HG02571 (cell line): Measurements from ENCODE around the gene FYCO1.
A peak's percentile ranks its signal among the peaks of the same experiment; 100 is the strongest.

ENCODE experiments used
- ATAC-seq: cut with Tn5 transposase; IDR thresholded peaks from one replicate; pipeline ENCODE4 v1.9.1; 2021; ENCODE audit warnings: mild to moderate bottlenecking, moderate library complexity; ENCODE audit not compliant: unreplicated experiment

FYCO1 gene

DNA sequence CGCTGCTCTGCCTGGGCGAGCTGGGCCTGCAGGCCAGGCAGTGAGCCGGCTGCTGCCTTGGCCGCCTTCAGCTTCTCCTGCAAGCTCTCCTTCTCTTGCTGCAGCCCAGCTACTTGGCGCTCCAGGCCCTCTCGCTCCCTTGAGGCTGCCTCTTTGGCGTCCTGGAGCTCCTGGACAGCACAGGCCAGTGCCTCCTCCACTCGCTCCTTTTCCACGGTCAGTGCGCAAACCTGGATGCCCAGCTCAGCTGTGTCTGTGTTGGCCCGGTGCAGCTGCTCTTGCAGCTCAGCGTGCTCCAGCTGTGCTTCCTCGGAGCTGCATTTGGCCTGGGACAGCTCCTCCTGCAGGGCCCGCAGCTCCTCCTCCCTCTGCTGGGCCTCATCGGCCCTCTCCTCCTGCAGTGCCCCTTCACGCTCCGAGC is 29.2 kb downstream of the FYCO1 start:
- no peak for ATAC-seq

DNA sequence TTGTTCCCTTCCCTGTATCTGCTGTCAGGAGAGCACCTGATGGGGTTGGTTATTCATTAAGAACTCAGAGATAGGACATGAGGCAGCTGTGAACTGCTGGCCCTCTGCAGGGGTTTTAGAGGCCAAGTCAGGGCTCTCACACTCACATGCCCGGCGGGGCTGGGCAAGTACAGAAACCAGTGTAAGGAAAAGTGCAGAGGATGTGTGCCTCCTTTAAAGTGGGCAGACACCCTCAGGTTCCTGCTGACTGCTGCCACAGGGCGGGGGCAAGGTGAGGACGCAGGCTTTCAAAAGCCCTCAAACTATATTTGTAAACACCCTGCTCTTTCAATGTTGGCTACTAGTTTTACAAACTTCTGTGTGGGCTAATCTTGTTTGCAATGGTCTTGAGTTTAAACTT is 30.0 kb downstream of the FYCO1 start:
- no peak for ATAC-seq

DNA sequence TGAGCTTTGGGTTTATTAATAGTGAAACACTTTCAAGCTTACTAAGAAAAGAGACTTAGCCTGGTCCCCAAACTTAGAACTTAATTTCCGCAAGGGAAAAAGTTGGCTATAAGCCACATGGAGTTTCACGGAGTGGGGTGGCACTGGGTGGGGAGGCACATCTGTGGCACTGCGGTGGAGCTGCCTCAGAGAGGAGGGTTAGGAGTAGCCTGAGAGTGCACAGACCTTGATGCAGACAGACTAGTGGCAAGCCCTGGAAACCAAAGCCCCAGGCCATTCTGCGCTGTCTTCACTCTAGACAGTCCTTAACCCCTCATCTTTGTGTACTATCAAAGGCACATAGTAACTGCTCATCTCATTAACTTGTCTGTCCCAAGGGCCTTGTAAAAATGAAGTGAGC is 30.4 kb downstream of the FYCO1 start:
- ATAC-seq, result no peak

DNA sequence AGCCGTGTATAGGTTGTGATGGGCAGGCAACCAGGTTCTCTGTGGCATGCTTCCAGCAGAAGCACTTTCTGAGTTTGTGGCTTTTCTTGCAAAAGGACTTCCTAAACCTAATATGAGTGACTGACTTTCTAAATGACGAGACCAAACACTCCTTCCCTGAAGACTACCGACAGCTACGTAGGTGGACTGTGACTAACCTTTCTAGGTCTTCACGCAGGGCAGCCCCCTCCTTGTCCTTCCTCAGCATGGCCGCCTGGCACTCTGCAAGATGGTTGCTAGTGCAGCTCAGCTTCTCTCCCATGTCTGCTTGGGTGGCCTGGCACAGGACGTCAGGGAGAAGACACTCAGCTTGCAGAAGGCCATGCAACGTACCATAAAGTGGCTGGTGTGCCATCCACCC is 31.5 kb downstream of the FYCO1 start:
- ATAC-seq, result peak; percentile 62

DNA sequence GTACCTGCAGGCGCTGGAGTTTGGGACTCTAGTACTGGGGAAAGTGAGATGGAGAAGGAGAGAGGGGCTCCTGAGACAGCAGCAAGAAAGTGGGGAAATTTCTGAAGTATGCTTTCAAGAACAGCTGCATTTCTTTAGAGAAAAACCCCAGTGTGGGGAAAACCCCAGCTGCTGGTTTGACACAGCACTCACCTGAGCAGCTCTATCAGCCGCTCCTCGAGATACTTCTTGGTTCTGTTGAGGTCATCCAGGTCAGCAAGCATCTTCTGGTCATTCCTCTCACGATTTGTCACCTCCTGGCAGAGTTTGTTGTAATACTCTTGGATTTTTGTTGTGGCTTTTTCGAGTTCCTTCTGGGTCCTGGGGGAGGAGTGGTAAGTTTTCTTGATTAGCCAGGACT is 33.6 kb downstream of the FYCO1 start:
- no peak for ATAC-seq

DNA sequence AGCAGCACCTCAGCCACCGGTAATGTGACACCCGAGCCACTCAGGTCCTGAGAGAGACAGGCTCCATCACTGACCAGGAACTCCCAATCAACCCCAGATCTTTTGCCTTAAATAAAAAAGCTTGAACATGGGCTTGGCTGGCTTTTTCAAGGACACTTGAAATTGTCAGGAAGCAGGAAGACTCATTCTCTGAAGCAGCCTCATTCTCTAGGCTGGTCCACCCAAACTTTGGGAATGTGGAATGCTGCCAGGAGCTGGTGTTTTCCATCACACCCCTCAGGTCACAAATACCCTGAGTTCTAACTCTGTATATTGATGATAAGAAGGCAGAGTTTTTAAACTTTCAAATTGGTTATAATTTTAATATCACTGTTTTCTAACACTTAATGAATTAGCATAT is 35.3 kb downstream of the FYCO1 start:
- ATAC-seq, result no peak

DNA sequence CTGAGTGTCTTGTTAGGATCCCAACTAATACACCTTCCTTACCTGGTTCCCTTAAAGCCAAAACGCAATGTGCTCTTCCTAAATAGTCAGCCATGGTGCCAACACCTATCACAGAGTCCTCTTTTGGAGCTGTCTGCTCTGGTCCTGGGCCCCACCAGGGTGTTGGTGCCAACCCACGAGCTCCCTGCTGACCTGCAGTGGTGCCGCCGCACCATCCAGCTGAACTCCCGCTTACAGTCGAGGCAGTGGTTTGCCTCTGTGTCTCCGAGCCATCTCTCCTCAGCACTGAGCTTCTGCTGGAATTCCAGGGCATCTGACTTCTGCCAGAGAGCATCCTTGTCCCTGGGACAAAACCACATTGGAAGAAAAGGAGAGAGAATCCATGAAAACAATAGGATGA is 36.4 kb downstream of the FYCO1 start:
- no peak for ATAC-seq

DNA sequence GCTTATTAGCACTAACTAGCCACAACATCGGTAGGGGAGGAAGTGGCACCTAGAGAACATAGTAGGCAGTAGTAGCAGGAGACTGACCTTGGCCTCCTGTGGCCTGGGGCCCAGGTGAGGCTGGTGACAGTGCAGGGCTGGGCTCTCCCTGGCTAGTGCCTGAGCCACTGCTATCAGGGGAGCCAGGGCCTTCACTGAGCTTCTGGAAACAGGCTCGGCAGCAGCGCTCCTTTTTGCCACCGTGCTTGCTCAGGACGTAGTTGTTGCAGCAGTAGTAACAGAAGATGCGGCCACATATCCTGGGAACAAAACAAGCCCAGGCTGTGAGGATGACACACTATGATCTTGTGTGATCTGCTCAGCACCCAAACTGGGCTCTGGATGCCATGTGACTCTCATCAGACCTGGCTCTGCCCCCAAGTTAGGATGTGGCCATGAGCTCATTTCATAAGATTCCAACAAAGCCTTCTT is 37.3 kb downstream of the FYCO1 start:
- ATAC-seq, result no peak

DNA sequence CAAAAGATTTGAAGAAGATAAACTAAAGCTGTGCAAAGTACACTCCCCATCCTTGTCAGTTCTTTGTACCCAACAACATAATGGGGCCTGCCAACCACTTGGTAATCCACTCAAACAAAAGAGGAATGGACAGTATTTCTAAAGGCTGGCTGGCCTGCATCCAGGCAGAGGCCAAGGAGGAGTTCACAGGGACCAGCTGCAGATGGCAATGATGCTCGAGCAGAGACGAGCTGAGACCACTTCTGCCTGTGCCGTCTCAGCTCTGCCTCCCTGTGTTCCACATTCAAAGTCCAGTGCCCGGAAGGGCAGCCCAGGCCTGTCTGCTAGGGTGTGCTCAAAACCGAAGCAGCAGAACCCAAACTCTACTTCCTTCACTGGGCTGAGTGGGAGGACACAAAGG is 38.0 kb downstream of the FYCO1 start:
- no peak for ATAC-seq

DNA sequence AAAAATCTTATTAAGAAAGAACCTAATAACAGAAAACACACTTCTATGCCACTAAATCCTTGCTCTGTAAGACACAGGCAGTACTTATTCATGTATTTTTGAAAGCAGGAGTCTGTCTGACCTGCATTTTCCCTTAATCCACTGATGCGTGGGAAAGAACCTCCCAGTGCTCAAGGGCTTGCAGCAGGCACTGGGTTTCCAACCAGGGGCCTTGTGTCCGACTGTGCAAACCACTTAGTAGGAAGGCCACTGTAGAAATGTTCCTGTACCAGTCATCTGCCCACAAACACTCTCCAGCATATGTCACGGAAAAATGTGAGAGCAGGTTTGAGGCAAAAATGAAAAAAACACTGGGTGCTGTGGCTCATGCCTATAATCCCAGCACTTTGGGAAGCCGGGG is 39.9 kb downstream of the FYCO1 start:
- ATAC-seq, result no peak

DNA sequence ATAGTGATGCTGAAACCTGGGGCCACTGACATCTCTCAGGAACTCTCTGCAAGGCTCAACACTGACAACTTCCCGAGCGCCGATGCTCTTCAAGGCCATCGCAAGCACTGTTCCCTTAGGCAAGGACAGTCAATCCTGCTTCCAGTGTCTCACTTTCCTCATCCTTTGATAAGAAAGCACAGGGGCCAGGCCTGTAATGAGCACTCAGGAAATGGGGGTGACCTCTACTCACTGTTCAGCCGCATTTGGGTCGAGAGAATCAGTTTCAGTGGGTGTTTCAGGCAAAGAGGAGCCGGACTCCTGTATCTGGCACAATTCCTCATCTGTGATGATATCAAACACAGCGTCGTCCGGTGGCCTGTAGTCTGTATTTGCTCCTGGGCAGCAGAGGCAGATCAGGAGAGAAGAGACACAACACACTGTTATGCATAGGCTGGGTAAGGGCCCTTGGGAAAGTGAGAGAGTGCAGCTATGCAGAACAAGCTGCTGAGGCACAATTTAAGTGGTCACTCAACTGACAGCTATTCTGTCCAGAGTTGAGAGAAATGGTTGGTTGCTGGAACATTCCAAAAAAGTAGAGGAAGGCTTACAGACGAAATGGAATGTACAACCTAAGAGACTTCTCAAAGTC is 40.5 kb downstream of the FYCO1 start:
- no peak for ATAC-seq

DNA sequence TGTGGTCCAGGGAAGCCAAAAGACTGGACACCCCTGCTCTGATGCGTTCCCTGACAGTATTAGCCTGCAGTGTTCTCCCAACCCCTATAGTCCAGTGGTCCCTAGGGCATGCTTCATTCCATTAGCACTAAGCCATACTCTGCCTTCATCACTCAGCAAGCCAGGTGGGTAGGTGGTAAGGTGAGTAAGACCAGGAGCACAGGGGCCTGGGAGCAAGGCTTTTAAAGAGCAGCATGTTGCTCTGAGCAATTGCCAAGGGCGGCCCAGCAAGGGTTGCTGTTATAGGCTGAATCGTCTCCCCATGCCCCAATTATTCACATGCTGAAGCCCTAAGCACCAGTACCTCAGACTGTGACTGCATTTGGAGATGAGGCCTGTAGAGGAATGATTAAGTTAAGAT is 41.3 kb downstream of the FYCO1 start:
- no peak for ATAC-seq

DNA sequence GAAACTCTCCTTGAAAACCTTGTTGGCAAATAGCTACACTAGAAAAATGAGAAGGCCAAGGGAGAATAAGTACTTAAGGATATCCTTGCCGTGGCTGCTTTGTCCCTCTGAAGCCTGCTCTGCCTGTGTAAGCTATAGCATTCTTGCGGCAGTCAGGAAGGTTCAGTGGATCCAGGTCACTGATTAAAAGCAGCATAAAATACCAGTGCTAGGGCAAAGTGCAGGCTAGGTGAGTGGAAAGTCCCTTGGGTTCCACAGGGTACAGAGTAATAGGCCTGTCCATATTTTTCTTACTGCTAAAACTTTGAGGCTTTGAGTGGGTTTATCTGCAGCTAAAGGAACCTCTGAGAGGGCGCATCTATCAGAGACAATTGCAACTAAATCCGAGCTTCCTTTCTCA is 42.1 kb downstream of the FYCO1 start:
- ATAC-seq, result no peak

DNA sequence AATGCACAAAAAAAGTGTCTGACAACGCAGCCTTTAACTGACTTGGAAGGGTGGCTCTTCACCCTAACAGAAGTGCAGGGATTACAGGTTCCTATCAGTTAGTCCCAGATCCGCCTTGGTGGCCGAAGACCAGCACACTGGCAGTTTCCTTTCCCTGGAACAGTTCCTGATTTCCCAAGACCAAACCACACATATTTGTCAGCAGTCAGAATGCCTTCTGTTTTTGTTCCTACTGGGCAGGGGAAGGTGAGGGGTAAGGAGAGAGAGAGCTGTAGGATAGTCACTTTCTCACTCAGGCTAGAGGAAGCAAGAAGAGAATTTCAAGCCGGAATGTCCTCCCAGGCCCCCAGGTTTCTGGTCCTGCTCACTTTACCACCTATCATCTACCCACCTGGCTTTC is 43.2 kb downstream of the FYCO1 start:
- no peak for ATAC-seq

DNA sequence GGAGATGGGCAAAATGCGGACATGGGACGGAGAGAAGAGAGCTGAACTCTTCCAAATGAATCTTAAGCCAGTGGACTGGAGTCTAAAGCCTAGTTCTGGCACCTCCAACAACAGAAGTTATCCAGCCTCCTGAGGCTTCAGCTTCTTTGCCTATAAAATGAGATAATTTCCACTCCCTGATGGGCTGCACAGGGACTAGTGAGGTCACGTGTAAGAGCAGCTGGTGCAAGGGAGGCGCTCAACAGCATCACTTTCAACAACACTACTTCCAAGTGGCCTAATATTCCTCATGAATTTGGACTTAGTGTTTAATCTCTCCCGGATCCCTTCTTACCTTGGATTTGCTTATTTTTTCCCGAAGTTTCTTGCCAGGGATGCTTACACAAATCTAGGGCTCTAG is 43.7 kb downstream of the FYCO1 start:
- ATAC-seq, result no peak

DNA sequence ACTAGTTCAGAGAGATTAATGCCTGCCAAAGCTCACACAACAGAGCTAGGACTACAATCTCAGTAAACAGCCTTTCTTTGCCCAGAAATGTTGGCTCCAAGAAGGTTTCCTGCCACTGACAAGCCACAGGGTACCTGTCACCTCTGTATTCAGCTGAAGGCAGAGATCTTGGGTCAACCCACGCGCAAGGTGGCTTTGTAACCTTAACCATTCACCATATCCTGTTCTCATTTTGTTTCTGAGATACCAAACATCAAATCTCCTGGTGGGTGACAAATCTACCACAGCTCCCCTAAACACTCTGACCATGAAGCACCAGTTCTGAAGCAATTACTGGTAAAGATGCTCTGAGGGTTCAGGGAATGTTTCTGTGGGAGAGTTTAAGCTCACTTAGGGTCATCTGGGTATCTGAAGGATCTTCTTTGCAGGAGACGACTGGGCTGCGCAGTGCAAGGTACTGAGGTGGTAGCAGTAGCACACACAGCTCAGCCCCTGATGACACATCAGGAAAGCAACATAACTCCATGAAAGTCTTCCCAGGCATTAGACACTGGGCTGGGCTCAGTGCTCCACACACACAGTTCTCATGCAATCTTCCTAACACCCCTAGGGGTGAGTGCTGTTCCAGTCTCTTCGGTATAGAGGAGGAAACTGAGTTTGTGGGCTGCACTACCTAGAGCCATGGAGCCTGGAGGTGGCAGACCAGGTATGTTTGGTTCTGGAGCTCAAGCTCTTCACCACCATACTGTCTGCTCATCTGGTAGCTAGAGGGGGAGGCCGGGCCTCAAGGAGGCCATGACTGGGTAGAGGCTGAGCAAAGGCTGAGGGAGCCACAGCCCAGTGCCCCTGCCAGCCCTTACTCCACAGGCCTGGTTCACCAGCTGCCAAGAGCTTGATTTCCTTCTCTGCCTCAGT is 44.7 kb downstream of the FYCO1 start:
- ATAC-seq, result no peak

DNA sequence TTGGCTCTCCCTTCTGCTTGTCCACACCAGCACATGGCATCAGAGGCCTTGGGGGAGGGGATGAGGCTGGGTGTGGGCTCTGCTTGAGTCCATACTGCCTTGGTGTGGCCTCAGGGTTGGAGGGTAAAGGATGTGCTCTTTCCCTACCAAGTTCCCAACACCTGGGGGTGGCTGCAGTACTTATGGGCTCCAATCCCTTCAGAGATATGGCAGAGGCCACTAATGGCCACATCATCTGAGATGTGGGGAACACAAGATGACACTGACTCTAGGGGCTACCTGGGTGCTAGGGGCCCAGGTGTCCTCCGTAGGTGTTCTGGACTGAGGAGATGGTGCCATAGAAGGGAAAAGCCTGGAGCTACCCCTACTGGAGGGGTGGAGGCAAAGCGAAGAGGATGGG is 45.5 kb downstream of the FYCO1 start:
- no peak for ATAC-seq

DNA sequence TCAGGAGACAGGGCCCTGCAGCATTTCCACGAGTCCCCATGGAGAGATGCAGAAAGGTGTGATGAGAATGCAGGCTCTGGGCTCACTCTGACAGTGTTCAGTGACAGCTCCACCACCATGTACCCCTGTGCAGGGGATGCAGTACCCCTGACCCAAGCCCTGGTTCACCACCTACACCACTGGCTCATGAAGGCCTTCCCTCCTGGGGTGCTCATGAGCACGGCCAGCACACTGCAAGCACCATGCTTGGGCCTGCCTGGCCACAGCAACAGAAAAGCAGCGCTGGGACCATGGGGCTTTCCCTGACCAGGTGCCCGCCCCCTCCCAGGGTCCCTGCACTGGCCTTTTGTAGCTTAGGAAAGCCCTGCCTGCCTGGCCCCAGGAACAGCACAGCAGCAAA is 46.2 kb downstream of the FYCO1 start:
- ATAC-seq, result no peak

DNA sequence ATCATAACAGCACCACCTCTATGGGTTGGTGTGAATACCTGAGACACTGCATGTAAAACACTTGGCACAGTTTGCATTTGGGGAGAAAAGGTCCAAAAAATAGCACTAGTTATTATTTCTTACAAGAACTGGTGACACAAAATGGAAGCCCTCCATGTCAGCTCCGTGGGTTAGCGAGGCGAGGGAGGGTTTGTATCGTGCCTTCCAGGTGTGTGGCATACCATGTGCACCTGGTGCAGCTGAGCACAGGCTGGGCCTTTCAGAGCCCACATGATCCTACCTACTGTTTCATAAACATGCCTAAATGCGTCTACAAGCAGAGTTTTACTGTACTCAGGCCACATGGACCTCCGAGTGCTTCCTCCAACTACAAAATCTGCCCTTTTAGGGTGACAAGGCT is 46.7 kb downstream of the FYCO1 start:
- no peak for ATAC-seq

DNA sequence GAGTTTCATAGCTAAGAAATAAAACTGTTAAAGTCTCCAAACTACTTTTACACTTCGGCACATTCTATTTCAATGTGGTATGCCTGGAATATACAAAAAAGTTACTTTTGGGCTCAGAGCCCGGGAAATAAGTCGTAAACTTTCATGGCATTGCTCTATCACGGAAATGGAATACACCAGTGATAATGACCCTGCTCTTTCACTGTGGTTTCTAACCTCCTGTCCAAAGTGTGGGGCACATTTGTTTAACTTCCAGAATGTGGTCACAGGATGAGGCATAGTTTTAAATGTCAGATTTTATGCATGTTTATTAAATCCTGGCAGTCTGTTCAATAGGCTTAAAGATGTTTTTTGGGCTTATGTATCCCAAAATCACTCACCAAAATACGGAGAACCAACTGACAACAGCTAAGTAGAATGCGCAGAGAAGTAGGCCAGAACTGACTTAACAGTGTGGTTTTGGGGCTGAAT is 47.3 kb downstream of the FYCO1 start:
- no peak for ATAC-seq

DNA sequence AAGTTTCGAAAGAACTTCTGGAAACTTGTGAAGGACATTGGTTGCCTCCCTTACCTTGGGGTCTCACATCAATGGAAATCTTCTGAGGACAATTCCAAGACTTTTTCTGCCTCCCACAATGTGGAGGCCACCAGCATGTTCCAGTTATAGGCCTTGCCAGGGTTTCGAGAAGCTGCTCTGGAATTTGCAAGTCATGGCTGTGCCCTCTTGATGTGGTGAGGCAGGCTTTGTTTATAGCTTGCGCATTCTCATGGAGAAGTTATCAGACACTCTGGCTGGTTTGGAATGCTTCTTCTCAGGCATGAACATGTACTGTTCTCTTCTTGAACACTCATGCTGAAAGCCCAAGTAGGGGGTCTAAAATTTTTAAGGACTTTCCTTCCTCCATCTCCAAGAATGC is 48.3 kb downstream of the FYCO1 start:
- ATAC-seq, result no peak

DNA sequence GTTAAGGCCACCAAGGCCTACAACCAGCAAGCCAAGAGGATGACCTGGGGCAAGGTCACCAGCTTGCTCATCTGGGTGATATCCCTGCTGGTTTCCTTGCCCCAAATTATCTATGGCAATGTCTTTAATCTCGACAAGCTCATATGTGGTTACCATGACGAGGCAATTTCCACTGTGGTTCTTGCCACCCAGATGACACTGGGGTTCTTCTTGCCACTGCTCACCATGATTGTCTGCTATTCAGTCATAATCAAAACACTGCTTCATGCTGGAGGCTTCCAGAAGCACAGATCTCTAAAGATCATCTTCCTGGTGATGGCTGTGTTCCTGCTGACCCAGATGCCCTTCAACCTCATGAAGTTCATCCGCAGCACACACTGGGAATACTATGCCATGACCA is 48.7 kb downstream of the FYCO1 start:
- no peak for ATAC-seq
